KG1 (cell line): ENCODE results near the gene TMED7.

Source experiments
- DNase-seq: peaks from one replicate; lab custom pipeline; 2025; lab: John Stamatoyannopoulos, UW

Gene TMED7

GRCh38 chr5:115627295-115627865, 1.5 kb upstream of the TMED7 start:
- no peak for DNase-seq

DNA sequence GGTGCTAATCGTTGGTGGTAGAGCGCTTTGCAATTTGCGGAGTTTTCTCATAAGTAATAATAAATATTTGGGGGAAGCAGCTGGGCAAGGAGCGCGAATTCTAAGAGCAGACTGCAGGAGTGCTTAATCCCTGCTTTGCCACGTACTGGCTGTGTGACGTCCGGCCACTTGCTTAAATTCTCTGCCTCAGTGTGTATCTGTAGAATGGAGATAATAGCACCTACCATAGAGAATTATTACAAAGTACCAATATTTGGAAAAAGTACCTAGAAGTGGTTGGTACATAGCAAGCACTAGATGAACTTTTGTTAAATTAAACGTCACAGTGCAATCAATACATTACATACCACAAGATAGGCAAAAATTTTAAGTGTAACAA, 598 bp upstream of the TMED7 start:
- DNase-seq: no peak

DNA sequence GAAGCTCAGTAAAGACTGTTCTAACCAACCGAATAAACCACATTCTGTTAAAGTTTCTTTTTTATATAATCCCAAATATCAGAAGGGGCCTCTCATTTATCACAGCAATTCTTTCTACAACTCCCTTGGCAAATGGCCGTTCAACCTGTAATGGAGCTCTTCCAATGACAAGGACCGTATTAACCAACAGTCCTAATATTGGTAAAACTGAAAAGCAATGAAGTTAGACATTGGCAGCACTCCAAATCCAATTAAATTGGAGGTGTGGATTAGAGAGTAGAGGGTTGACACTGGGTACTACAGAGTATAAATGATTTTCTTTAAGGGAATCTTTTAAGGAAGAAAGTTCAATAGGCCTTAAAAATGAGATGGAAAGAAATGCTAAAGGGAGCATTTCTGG, 842 bp downstream of the TMED7 start:
- DNase-seq: no peak

DNA sequence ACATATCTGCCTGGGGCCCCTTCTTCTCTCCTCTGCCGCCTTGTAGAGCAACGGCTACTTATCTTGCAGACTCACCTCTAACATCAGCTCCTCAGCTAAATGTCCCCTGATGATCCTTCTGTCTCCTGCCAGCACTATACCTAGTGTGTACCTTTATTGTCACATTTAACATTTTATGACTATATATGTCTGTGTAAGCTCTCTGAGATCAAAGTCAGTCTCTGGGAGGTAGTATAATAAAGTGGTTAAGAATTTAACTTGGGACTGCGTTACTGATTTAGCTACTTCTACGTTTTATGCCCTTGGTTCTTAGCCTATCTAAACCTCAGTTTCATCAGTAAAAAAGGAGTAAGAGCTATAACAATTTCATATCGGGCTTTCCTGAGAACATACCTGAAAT, 2.2 kb downstream of the TMED7 start:
- no peak for DNase-seq

DNA sequence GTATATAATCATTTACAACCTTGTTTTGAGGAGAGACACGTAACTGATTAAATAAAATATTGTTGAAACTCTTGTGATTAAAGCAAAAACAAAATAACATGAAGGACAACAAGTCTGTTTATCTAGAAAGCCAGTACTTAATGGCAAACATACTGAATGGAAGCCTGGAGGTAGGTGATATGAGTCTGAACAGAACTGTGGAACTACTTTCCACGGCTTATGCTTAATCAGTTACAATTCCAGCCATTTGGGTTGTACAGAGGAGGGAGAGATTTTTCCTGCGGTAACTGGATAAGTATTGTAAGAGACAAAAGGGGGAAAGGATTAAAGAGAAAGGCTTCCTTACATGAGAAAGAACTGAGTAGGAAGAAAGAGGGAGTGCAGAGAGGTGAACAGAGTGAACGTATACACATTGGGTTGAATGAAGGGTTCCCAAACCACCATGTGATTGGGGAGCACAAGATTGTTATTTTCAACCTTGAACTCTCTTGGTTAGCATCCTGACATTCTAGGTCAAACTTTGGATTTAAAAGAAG, 4.4 kb downstream of the TMED7 start:
- DNase-seq: no peak

DNA sequence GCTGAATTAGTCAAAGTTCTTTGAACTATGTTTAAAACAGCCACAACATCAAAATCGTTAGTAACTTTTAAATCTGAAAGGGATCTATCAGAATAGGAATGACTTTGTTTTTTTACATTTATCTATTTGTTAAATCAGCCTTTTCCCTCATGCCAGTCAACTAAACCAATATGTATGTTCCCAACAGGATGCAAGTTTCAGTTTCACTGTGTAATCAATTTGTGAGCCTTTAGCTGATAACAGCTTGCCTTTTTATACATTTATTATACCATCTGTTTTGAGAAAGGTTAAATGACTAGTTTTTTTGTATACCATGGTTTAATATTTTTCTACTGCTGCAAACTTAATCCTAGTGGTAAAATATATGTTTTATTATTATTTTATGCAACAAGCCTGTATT, 8.9 kb downstream of the TMED7 start:
- no peak for DNase-seq

GRCh38 chr5:115616472-115616871, 9.4 kb downstream of the TMED7 start:
- no peak for DNase-seq

DNA sequence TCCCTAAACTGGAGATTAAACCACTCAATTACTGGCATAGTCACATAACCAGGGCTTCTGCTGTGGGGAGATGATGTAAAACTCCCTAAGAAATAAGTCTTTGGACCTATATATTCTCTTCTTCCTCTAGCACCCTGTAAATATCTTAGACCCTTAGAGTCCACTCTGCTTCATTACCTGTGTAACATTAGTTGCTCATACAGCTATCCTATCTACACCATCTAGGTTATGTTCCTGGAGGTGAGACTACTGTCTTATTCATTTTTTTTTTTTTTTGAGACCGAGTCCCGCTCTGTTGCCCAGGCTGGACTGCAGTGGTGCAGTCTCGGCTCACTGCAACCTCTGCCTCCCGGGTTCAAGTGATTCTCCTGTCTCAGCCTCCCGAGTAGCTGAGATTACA, 14.0 kb downstream of the TMED7 start:
- DNase-seq: no peak

GRCh38 chr5:115607935-115608334, 17.9 kb downstream of the TMED7 start:
- DNase-seq: no peak

- DNase-seq: no peak
Observed at GRCh38 chr5:115605436-115605835, 20.4 kb downstream of the TMED7 start.

- no peak for DNase-seq
Observed at GRCh38 chr5:115602591-115603125, 23.2 kb downstream of the TMED7 start.

GRCh38 chr5:115601701-115602590, 23.9 kb downstream of the TMED7 start, which contains the start of gene TICAM2:
Gene TICAM2 (minus strand): TSS chr5:115602479. CDS start chr5:115581256, 21,223 bp downstream.
- DNase-seq: no peak

DNA sequence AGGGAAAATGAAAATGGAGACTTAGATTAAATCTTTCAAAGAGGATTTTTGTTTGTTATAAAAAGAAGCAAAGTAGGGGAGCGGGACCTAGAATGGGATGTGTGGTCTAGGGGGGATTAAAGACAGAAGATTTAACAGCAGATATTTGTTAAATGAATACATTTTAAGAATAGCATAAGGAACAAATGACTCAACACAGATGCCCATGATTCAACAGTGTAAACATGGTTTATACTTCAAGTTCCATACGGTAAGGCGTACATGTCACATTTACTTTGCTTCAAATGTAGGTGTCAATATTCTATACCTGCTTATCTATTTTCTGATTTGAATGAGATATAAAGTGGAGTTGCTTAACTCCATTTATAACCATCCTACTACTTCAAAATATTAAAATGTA, 25.1 kb downstream of the TMED7 start:
- no peak for DNase-seq

DNA sequence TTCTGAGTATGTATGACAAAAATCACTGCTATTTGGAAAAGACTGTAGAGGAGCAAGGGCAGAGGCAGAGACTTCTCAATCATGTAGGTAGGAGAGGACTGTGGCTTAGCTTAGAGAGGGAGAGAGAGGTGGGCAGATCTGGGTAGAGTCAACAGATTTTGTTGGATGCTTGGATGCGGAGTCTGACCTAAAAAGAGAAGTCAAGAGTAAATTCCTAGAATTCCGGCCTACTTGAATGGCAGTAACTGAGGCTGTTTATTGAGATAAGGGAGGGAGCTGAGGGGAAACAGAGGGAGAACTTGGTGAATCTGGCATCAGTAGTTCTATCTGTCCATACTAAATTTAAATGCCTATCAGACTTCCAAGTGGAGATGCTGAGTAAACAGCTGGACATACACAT, 25.9 kb downstream of the TMED7 start:
- no peak for DNase-seq

DNA sequence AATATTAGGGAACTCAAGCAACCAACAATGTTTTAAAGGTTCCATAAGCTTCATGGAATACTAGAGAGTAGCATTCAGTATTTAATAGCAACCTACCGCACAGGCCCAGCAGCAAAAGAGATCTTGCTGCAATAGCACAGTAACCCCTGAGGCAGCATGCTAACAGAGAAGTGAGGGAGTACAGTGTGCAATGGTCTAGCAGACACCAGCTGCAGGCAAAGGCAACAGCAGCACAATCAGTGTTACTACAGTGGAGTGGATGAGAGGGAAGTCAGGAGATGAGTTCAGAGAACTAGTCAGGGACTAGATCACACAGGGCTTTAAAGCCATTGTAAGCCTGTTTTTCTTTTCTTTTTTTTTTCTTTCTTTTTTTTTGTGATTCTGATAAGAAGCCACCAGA, 26.3 kb downstream of the TMED7 start:
- DNase-seq: no peak

DNA sequence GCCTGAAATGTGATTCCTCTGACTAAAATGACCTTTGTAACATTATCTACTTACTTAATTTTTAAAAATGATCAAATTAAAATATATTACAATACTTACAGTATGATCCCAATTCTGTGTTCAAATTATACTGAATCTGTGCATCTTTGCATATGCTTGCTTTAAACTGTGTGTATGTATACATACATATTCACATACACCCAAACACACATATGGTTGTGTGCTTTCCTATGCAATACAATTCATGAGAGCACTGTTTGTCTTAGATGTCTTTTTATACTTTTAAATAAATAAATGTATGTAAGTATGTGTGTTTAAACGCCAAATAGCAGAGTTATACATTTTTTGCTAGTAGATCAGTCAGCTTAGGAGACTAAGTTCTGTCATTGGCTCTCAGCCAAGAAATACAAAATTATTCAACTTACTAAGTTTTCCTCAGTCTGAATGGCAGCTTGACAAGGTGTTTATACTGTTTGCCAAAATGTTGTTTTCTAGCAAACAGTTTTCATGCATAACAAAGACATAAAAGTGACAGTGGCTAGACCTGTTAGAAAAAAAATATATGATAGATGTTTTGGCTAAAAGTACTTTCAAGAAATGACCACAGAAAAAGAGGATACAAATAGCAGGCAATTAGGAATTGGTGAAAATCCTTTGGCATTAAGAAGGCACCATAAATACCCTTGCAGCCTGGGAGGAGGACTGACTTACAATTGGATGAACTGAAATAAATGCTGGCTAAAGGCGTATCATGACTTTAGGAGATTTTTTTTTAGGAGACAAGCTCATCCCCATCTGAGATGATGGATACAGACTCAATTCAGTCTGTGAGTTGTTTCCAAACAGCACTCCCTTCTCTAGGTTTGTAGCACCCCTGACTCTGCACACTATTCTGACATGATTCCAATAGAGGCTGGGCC, 31.4 kb downstream of the TMED7 start:
- no peak for DNase-seq

GRCh38 chr5:115589043-115589442, 36.8 kb downstream of the TMED7 start:
- no peak for DNase-seq

DNA sequence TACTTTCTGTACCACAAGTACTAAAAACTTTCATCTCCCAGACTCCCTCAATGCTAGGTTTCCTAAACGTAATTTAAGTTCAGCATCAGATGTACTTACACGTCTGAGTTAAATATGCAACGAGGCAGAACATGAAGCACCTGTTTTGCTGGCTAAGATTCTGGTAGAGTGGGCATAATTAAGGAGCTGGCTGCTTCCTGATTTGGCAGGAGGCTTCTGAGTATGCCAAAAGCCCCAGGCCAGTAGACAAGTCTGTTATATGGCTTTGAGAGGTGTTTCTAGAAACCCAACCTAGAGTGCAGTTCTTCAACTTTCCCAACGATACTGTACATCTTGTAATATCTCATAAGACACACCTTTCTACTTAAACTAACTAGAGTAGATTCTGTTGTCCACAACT, 37.2 kb downstream of the TMED7 start:
- DNase-seq: no peak

DNA sequence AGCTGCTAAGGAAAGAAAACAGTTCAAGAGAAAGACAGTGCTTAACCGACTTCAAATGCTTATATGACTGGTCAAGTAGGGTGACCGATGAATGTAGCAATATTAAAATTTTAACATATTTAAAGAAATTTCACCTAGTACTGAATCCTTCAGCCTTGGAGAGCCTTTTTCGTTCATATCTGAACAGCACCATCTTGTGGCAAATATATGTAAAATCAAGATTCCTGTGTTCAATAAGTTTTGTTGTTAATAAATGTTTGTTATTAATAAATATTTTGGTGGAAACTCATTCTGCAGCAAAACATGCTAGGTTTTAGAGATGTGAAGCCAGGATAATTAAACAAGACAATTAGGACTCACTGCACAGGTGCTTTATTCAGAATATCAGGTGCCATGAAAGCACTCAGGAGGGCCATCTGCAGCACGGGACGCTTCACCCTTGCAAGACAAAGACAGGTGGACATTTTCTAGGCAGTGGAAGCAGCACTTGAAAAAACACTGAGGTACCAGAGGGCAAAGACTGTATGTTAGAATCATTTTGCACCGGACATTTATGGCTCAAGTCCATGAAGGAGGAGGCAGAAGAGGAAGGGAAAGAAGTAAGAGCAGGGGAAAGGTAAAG, 39.2 kb downstream of the TMED7 start:
- DNase-seq: no peak

DNA sequence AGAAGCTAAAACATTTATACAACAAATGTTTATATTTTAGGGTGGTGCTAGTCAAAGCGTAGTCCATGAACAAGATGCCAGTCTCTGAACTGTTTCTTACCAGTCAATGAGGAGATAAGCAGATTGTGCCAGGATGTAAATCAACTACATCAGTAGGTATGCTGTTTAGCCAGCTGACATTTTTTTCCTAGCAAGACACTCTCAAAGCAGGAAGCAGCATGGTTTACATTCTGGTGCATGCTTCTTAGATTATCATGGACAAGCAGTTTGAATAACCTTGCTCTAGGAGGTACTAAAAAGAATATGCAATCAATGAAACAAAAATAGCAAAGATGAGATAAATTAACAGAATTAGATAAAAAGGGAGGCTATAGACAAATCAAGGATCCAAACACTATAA, 40.6 kb downstream of the TMED7 start:
- no peak for DNase-seq

GRCh38 chr5:115584501-115584900, 41.3 kb downstream of the TMED7 start:
- no peak for DNase-seq

DNA sequence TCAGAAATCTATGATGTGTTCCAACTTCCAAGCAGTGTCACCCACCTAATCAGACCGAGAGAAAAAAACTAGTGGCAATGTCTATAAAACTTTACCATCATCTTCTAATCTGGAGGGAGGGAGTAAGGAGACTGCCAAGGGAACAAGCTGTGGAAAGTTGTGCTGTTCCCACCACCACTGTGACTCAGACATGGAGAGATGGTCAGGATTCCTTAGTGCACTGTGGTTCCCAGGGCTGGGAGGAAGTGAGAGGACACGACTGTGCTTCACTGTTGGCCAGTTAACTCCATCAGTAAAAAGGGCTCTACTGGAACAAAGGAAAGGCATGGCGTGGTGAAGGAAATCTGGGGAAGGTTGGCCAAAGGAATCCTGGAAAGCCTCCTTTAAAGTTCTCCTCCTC, 42.4 kb downstream of the TMED7 start:
- no peak for DNase-seq
